NCI-H69 (cell line): ENCODE results near the gene CHRND.
A peak's percentile ranks its signal among the peaks of the same experiment; 100 is the strongest.

Source experiments
- DNase-seq: peaks from one replicate; lab custom pipeline; 2025; lab: John Stamatoyannopoulos, UW

The CHRND gene

GRCh38 chr2:232503809-232504323 is 22.1 kb upstream of the CHRND start:
- DNase-seq, result no peak

GRCh38 chr2:232504438-232504837 is 21.5 kb upstream of the CHRND start:
- DNase-seq, result peak; percentile 65

DNA sequence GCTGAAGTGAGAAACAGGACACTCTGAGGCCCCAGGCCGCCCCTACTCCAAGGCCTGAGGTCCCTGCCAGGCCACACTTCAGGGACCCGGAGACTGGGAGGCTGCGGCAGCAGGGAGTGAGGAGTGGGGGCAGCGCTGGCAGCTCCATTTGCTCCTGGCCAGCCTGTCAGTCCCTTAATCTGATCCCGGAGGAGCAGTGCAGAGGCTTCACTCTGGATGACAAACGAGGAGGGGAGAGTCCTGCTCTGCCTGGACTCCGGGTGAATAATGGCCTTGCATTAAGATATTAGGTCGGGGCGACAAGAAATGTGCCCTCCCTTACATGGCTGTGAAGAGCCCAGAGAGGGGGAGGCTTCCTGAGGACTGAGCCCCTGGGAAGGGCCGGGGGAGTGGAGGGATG is 20.1 kb upstream of the CHRND start:
- DNase-seq, result no peak

DNA sequence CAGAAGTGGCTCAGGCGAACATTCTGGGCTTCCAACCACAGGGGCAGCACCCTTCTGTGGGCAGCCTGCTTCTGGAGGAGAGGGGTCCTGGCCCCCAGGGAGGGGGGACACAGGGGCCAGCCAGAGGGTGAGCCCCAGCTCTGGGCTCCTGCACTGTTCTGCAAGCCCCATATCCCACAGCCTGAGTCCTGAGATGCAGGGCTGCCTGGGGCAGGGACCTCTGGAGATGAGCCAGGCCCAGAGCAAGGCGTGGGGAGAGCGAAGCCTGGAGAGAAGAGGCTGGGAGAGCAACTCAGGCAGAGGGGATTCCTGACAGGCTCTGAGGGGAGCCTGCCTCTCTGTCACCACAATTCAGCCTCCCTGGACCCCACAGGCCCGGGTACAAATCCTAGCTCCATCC is 19.3 kb upstream of the CHRND start:
- no peak for DNase-seq

DNA sequence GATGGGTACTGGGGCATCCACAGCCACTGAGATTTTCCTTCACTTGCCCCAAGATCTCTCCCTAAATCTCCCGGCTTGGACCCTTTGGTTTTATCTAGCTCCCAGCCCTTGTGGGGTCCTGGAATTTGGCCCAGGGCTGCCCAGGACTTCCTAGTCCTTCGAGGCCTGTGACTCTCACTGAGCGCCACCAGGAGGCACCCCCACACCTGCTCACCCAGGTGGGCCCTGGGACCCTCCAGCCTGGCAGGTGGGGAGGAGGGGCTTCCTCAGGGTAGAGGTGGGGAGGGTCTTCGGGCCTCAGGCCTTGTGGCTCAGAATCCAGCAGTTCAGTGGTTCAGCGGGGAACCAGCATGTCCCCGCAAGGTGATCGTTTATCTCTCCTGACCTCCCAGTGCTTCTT is 17.7 kb upstream of the CHRND start:
- no peak for DNase-seq

GRCh38 chr2:232511336-232511890 is 14.5 kb upstream of the CHRND start:
- DNase-seq, result peak; percentile 70

- peak; percentile 75 for DNase-seq
Observed at GRCh38 chr2:232512602-232513001, 13.4 kb upstream of the CHRND start.

GRCh38 chr2:232513353-232513752 is 12.6 kb upstream of the CHRND start:
- peak; percentile 22 for DNase-seq

DNA sequence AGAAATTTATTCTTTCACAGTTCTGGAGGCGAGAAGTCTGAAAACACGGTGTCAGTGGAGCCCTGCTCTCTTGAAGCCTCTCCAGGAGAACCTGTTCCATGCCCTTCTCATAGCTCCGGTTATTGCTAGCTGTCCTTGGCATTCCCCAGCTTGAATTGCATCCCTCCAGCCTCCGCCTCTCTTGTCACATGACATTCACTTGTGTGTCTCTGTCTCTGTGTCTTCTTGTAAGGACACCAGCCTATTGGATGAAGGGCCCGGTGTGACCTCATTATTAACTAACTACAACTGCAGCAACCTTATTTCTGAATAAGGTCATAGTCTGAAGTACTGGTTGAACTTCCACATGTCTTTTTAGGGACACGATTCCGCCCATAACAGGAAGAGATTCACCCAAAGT is 10.3 kb upstream of the CHRND start:
- no peak for DNase-seq

- DNase-seq, result no peak
Observed at GRCh38 chr2:232516551-232516950, 9.4 kb upstream of the CHRND start.

GRCh38 chr2:232518844-232519243 is 7.1 kb upstream of the CHRND start:
- no peak for DNase-seq

DNA sequence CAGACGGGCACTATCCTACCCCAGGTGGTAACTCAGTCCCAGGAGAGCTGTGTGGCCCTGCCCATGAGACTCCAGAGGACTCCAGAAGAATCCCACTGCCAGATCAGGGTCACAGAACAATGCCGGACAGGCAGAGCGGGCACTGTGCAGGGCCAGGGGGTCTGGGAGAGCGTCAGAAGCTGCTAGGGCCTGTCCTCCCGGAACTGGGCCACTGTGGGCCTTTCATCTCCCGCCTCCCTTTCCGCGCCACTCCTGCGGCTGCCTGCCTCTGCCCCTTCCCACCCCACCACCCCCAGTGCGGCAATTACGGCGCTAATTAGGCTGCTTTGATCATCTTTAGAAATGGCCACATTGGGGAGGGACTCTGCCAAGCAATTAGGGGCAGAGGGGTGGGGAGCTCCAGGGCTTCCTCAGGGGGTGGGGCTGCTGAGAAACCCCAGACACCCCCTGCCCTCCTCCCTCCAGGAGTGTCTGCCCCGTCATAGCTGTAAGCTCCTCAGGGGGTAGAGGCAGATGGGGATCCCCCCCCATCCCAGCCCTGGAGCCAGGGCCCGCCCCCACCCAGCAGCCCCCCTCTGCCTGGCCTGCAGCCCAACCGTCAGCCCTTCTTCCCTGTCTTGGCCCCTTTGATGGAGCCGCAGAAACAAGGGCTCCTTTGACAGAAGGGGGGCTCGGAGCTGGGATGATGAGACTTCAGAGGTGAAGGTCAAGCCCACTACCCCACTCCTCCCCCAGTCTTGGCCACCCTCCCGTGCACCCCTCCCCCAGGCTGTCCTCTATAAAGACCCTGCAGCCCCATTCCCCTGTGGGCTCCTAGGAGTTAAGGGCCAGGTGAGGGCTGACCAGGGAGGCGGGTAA is 6.2 kb upstream of the CHRND start, which contains the start of gene PRSS56:
PRSS56 (plus strand) TSS at position 808 of the 858 bp plus-strand sequence. CDS start 211 bp downstream, outside the sequence.
- DNase-seq, result peak; percentile 85

GRCh38 chr2:232520489-232520888 is 5.5 kb upstream of the CHRND start:
- no peak for DNase-seq

DNA sequence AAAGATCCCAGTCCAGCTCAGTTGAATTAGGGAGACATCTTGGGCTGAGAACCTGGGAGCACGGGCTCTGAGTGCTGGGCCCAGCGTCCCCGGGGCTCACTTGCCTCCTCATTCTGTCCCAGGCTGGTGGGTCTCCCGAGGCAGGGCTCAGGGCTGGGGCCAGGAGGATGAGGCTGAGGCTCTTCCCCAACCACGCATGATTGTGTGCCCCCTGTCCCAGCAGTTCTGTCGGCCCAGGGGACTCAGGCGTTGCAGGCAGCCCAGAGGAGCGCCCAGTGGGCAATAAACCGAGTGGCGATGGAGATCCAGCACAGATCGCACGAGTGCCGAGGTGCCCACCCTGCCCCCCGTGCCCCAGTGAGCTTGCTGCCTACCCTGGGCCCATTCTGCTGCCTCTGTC is 4.9 kb upstream of the CHRND start:
- DNase-seq, result no peak

DNA sequence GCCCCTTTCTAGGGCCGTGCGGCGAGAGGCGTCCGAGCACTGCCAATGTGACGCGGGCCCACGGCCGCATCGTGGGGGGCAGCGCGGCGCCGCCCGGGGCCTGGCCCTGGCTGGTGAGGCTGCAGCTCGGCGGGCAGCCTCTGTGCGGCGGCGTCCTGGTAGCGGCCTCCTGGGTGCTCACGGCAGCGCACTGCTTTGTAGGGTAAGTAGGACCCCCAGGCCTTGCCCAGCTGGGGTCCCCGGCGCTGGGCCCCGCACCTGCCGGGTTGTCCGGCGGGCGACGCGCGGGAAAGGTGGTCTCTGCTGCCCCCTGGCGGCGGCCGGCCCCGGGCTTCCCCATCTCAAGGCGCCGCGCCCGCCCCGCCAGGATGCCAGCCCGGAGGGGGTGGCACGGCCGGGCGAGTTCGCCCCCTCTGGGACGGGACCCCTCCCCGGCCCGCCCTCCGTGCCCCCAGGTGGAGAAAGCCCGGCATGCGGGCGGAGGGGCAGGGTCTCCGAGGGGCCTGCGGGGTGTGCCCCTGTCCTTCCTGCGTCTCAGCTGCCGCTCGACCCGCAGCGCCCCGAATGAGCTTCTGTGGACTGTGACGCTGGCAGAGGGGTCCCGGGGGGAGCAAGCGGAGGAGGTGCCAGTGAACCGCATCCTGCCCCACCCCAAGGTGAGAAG is 3.9 kb upstream of the CHRND start:
- peak; percentile 36 for DNase-seq

DNA sequence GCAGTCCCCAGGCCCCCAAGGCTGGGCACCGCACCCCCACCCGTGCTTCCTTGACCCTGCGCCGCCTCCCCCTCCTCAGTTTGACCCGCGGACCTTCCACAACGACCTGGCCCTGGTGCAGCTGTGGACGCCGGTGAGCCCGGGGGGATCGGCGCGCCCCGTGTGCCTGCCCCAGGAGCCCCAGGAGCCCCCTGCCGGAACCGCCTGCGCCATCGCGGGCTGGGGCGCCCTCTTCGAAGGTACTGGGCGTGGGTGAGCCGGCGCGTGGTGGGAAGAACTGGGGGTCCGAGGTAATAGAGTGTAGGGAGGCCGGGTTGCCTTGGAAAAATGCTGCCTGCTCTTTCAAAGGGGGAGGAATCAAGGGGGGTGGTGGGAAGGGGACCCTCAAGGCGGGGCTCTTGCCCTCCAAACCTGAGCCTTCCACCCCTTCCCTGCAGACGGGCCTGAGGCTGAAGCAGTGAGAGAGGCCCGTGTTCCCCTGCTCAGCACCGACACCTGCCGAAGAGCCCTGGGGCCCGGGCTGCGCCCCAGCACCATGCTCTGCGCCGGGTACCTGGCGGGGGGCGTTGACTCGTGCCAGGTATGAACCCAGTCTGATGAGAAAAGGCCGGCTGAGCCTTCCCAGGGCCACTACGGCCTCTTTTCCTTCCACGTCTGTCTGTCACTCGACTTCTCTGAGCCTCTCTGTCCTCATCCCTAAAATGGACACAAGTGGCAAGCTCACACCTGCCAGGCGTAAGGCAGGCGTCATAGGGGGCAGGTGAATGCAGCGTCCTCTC is 3.1 kb upstream of the CHRND start:
- no peak for DNase-seq

DNA sequence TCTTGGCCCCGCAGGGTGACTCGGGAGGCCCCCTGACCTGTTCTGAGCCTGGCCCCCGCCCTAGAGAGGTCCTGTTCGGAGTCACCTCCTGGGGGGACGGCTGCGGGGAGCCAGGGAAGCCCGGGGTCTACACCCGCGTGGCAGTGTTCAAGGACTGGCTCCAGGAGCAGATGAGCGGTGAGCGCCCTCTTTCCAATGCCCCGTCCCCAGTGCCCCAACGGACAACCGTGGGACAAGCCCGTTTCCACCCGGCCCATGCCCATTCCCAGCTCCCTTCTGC is 2.6 kb upstream of the CHRND start:
- no peak for DNase-seq

DNA sequence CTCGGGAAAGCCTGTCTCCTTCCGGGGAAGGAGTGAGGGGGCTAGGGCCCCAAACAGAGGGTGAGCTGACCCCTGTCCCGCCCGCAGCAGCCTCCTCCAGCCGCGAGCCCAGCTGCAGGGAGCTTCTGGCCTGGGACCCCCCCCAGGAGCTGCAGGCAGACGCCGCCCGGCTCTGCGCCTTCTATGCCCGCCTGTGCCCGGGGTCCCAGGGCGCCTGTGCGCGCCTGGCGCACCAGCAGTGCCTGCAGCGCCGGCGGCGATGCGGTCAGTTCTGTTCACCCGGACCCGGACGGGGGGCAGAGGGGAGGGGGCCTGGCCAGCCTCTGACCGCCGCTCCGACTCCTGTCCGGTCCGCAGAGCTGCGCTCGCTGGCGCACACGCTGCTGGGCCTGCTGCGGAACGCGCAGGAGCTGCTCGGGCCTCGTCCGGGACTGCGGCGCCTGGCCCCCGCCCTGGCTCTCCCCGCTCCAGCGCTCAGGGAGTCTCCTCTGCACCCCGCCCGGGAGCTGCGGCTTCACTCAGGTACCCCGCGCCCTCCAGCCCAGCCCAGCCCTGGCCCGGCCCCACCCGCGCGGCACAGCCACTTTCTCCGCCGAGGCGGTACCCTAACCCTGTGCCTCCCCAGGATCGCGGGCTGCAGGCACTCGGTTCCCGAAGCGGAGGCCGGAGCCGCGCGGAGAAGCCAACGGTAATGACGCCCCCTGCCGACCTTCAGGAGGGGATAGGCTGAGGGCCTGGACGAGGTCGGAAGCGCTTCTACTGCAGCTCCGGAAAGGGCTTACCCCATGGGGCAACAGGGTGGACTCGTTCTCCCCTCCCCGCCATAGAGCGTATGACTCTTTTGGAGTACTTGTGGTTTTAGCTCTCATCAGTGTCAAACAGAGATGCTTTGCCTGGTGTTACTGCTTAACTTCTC is 2.0 kb upstream of the CHRND start:
- peak; percentile 57 for DNase-seq

GRCh38 chr2:232524771-232525170 is 1.2 kb upstream of the CHRND start:
- no peak for DNase-seq

DNA sequence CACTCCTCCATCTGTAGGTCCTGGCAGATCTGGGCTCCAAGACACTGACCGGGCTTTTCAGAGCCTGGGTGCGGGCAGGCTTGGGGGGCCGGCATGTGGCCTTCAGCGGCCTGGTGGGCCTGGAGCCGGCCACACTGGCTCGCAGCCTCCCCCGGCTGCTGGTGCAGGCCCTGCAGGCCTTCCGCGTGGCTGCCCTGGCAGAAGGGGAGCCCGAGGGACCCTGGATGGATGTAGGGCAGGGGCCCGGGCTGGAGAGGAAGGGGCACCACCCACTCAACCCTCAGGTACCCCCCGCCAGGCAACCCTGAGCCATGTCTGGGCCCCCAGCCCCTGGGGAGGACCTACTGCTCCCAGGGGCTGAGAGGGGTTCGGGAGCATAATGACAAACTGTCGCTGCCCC is 761 bp upstream of the CHRND start:
- no peak for DNase-seq

- no peak for DNase-seq
Observed at GRCh38 chr2:232526372-232526941, 497 bp downstream of the CHRND start.
